ENCODE data around the gene STYXL1. TPM values are rescaled to one million over a fixed set of nuclear protein-coding genes. Genes with fewer than 3 reads are reported as not detected.
A peak's percentile ranks its signal among the peaks of the same experiment; 100 is the strongest.

STYXL1 gene
- total RNA-seq, 1 experiment from 2014 or later: 21.3 TPM

DNA sequence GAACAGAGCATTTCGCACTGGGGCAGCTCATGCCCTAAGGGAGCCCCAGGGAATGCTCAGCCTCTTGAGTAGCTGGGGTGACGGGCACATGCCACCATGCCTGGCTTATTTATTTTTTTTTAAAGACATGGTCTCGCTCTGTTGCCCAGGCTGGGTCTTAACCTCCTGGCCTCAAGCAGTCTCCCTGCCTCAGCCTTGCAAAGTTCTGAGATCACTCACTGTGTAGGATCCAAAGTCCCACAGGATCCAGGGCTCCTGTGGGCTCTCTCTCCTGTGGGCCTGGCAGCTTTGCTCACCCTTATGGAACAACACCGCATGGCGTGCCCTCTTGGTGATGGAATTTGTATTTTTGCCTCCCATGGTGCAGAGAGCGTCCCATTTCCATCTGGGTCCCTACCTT is 87.4 kb downstream of the STYXL1 start:
- no peak overlapping the region for H3K4me3 Mint-ChIP-seq
- DNase-seq (ENCODE audit: low spot score) (no peak), ATAC-seq (no peak)
- H3K36me3 Mint-ChIP-seq: peaks cover 30% of the 10 kb centered on the region
- TF ChIP-seq TEAD1 (CRISPR knock-in tag; IDR thresholded peaks at IDR 0.05): no peak
- TF ChIP-seq, protein P1, sequence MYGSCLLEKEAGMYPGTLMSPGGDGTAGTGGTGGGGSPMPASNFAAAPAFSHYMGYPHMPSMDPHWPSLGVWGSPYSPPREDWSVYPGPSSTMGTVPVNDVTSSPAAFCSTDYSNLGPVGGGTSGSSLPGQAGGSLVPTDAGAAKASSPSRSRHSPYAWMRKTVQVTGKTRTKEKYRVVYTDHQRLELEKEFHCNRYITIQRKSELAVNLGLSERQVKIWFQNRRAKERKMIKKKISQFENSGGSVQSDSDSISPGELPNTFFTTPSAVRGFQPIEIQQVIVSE (CRISPR knock-in tag; IDR thresholded peaks at IDR 0.05; ENCODE audit: borderline replicate concordance): no peak
- TF ChIP-seq NR3C1 (CRISPR knock-in tag; conservative IDR thresholded peaks at IDR 0.05; ENCODE audit: low read depth): no peak
- TF ChIP-seq, protein P2, sequence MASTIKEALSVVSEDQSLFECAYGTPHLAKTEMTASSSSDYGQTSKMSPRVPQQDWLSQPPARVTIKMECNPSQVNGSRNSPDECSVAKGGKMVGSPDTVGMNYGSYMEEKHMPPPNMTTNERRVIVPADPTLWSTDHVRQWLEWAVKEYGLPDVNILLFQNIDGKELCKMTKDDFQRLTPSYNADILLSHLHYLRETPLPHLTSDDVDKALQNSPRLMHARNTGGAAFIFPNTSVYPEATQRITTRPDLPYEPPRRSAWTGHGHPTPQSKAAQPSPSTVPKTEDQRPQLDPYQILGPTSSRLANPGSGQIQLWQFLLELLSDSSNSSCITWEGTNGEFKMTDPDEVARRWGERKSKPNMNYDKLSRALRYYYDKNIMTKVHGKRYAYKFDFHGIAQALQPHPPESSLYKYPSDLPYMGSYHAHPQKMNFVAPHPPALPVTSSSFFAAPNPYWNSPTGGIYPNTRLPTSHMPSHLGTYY (CRISPR knock-in tag; IDR thresholded peaks at IDR 0.05): no peak
- TF ChIP-seq, protein P3, sequence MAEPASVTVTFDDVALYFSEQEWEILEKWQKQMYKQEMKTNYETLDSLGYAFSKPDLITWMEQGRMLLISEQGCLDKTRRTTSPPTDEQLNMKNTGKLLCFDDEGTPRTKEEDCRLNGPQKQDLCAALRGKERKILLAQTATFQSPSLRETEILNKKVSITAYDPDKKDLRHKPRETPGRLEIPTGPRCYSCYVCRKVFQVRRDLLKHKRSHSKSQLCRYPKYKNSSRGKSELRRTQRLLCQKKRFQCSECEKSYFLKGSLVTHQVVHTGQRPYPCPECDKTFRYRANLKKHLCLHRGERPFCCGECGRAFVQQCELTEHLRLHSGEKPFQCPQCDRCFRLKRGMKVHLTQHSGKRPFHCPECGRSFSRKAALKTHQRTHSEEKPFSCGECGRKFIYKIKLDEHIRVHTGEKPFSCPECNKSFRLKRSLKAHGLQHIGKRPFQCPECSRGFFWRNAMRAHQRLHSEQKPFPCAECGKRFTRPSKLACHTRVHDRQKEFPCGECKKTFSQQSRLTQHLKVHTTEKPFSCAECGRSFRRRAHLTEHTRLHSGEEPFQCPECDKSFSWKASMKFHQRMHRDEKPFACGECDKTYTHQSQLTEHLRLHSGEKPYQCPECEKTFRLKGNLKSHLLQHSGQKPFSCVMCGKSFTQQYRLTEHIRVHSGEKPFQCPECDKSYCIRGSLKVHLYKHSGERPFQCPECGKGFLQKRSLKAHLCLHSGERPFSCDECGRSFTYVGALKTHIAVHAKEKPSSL (CRISPR knock-in tag; conservative IDR thresholded peaks at IDR 0.05): no peak
- TF ChIP-seq CBFB (CRISPR knock-in tag; IDR thresholded peaks at IDR 0.05; ENCODE audit: low read depth): no peak
- TF ChIP-seq, protein P4, sequence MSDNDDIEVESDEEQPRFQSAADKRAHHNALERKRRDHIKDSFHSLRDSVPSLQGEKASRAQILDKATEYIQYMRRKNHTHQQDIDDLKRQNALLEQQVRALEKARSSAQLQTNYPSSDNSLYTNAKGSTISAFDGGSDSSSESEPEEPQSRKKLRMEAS (CRISPR knock-in tag; IDR thresholded peaks at IDR 0.05): no peak
- TF ChIP-seq HMGA2 (CRISPR knock-in tag; IDR thresholded peaks at IDR 0.05): no peak
- no peak for TF ChIP-seq OVOL2 (CRISPR knock-in tag; IDR thresholded peaks at IDR 0.05; ENCODE audit: borderline replicate concordance)
- TF ChIP-seq CREB1 (CRISPR knock-in tag; IDR thresholded peaks at IDR 0.05): no peak
- TF ChIP-seq GABPB1 (CRISPR knock-in tag; IDR thresholded peaks at IDR 0.05): no peak
- TF ChIP-seq, protein P5, sequence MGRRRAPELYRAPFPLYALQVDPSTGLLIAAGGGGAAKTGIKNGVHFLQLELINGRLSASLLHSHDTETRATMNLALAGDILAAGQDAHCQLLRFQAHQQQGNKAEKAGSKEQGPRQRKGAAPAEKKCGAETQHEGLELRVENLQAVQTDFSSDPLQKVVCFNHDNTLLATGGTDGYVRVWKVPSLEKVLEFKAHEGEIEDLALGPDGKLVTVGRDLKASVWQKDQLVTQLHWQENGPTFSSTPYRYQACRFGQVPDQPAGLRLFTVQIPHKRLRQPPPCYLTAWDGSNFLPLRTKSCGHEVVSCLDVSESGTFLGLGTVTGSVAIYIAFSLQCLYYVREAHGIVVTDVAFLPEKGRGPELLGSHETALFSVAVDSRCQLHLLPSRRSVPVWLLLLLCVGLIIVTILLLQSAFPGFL (CRISPR knock-in tag; IDR thresholded peaks at IDR 0.05; ENCODE audit: borderline replicate concordance): no peak
- no peak for TF ChIP-seq ZNF396 (CRISPR knock-in tag; IDR thresholded peaks at IDR 0.05; ENCODE audit: borderline replicate concordance)
- TF ChIP-seq, protein P6, sequence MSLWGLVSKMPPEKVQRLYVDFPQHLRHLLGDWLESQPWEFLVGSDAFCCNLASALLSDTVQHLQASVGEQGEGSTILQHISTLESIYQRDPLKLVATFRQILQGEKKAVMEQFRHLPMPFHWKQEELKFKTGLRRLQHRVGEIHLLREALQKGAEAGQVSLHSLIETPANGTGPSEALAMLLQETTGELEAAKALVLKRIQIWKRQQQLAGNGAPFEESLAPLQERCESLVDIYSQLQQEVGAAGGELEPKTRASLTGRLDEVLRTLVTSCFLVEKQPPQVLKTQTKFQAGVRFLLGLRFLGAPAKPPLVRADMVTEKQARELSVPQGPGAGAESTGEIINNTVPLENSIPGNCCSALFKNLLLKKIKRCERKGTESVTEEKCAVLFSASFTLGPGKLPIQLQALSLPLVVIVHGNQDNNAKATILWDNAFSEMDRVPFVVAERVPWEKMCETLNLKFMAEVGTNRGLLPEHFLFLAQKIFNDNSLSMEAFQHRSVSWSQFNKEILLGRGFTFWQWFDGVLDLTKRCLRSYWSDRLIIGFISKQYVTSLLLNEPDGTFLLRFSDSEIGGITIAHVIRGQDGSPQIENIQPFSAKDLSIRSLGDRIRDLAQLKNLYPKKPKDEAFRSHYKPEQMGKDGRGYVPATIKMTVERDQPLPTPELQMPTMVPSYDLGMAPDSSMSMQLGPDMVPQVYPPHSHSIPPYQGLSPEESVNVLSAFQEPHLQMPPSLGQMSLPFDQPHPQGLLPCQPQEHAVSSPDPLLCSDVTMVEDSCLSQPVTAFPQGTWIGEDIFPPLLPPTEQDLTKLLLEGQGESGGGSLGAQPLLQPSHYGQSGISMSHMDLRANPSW (CRISPR knock-in tag; conservative IDR thresholded peaks at IDR 0.05; ENCODE audit: low read depth): no peak
- no peak for TF ChIP-seq FOXP1 (CRISPR knock-in tag; IDR thresholded peaks at IDR 0.05; ENCODE audit: borderline replicate concordance)
- TF ChIP-seq, protein P7, sequence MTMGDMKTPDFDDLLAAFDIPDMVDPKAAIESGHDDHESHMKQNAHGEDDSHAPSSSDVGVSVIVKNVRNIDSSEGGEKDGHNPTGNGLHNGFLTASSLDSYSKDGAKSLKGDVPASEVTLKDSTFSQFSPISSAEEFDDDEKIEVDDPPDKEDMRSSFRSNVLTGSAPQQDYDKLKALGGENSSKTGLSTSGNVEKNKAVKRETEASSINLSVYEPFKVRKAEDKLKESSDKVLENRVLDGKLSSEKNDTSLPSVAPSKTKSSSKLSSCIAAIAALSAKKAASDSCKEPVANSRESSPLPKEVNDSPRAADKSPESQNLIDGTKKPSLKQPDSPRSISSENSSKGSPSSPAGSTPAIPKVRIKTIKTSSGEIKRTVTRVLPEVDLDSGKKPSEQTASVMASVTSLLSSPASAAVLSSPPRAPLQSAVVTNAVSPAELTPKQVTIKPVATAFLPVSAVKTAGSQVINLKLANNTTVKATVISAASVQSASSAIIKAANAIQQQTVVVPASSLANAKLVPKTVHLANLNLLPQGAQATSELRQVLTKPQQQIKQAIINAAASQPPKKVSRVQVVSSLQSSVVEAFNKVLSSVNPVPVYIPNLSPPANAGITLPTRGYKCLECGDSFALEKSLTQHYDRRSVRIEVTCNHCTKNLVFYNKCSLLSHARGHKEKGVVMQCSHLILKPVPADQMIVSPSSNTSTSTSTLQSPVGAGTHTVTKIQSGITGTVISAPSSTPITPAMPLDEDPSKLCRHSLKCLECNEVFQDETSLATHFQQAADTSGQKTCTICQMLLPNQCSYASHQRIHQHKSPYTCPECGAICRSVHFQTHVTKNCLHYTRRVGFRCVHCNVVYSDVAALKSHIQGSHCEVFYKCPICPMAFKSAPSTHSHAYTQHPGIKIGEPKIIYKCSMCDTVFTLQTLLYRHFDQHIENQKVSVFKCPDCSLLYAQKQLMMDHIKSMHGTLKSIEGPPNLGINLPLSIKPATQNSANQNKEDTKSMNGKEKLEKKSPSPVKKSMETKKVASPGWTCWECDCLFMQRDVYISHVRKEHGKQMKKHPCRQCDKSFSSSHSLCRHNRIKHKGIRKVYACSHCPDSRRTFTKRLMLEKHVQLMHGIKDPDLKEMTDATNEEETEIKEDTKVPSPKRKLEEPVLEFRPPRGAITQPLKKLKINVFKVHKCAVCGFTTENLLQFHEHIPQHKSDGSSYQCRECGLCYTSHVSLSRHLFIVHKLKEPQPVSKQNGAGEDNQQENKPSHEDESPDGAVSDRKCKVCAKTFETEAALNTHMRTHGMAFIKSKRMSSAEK (CRISPR knock-in tag; IDR thresholded peaks at IDR 0.05; ENCODE audit: borderline replicate concordance): no peak
- 0 out of 2 replicates have a peak overlapping the region, but pooled peaks have one; percentile 19 for H3K27ac Mint-ChIP-seq
- no peaks in the 10 kb centered on the region for H3K27me3 Mint-ChIP-seq (ENCODE audit: low read depth)
- peaks cover 22% of the 10 kb centered on the region for H3K4me1 Mint-ChIP-seq
- CTCF ChIA-PET: interaction anchor here (0.9 to 2.3 kb wide), 3 partner anchors 60 to 198 kb away, joined by 3 to 18 read pairs (median 4); no protein-coding TSS in a partner anchor
- no peaks in the 10 kb centered on the region for H3K9me3 Mint-ChIP-seq
- POLR2A ChIA-PET: no interaction called here

Measured in WTC11 (cell line).